ENCODE measurements around the gene PDE6G. TPM values are rescaled to one million over a fixed set of nuclear protein-coding genes. Genes with fewer than 3 reads are reported as not detected.

The PDE6G gene
- total and polyA plus RNA-seq, 4 donors = 0.25 to 1.9 (median 1.3) TPM

GRCh38 chr17:81608082-81608481, 48.3 kb downstream of the PDE6G start:
- Histone ChIP-seq H3K27me3 (ENCODE audit: control insufficient read depth in 4 of 4, insufficient read depth in 4 of 4, low read length in 3 of 4) (no peaks in the 10 kb centered on the region), H3K9ac (ENCODE audit: low read depth in 1 of 2, low read length in 2 of 2) (no peak overlapping the region), H3K36me3 (ENCODE audit: control insufficient read depth in 4 of 4, insufficient read depth in 3 of 4, low read depth in 1 of 4, low read length in 3 of 4) (peaks cover 16 to 73% (median 54%) of the 10 kb centered on the region in 4 donors), H3K9me3 (ENCODE audit: control insufficient read depth in 4 of 4, low read length in 3 of 4) (no peaks in the 10 kb centered on the region), H3K4me3 (ENCODE audit: low read depth in 1 of 3, low read length in 3 of 3) (no peak overlapping the region), H3K27ac (ENCODE audit: low read depth in 1 of 2, low read length in 2 of 2) (no peak overlapping the region), H3K4me1 (ENCODE audit: control insufficient read depth in 4 of 4, insufficient read depth in 4 of 4, low read length in 3 of 4) (no peaks in the 10 kb centered on the region)
- WGBS = 97% methylated on average over 4 of the region's 4 CpGs
- no peak for DNase-seq (ENCODE audit: low spot score)
- TF ChIP-seq TAF1 (conservative IDR thresholded peaks at IDR 0.05) (no peak), GABPA (IDR thresholded peaks at IDR 0.05 in 1 of 2, conservative IDR thresholded peaks at IDR 0.05 in 1 of 2) (no peak), NR2F2 (IDR thresholded peaks at IDR 0.05) (no peak), CTCF (IDR thresholded peaks at IDR 0.05; ENCODE audit: low read depth, low read length, missing input control) (no peak), SP1 (IDR thresholded peaks at IDR 0.05) (no peak), HNF4G (IDR thresholded peaks at IDR 0.05) (no peak), ZBTB33 (IDR thresholded peaks at IDR 0.05) (no peak), EGR1 (IDR thresholded peaks at IDR 0.05; ENCODE audit: low read depth in 2 of 2) (no peak), ATF3 (IDR thresholded peaks at IDR 0.05) (no peak), MAX (IDR thresholded peaks at IDR 0.05) (no peak), YY1 (IDR thresholded peaks at IDR 0.05) (no peak), FOXA2 (IDR thresholded peaks at IDR 0.05) (no peak), RXRA (IDR thresholded peaks at IDR 0.05) (no peak), FOXA1 (IDR thresholded peaks at IDR 0.05) (no peak), REST (IDR thresholded peaks at IDR 0.05) (no peak), HNF4A (conservative IDR thresholded peaks at IDR 0.05) (no peak)

GRCh38 chr17:81607431-81607830, 48.9 kb downstream of the PDE6G start:
- 81% methylated on average over 6 of the region's 6 CpGs for WGBS
- Histone ChIP-seq H3K27ac (ENCODE audit: low read depth in 1 of 2, low read length in 2 of 2) (no peak overlapping the region), H3K9ac (ENCODE audit: low read depth in 1 of 2, low read length in 2 of 2) (no peak overlapping the region), H3K27me3 (ENCODE audit: control insufficient read depth in 4 of 4, insufficient read depth in 4 of 4, low read length in 3 of 4) (no peaks in the 10 kb centered on the region), H3K36me3 (ENCODE audit: control insufficient read depth in 4 of 4, insufficient read depth in 3 of 4, low read depth in 1 of 4, low read length in 3 of 4) (peaks cover 11 to 73% (median 52%) of the 10 kb centered on the region in 4 donors), H3K4me3 (ENCODE audit: low read depth in 1 of 3, low read length in 3 of 3) (no peak overlapping the region), H3K4me1 (ENCODE audit: control insufficient read depth in 4 of 4, insufficient read depth in 4 of 4, low read length in 3 of 4) (no peaks in the 10 kb centered on the region), H3K9me3 (ENCODE audit: control insufficient read depth in 4 of 4, low read length in 3 of 4) (no peaks in the 10 kb centered on the region)
- no peak for DNase-seq (ENCODE audit: low spot score)
- TF ChIP-seq REST (IDR thresholded peaks at IDR 0.05) = no peak
- no peak for TF ChIP-seq EGR1 (IDR thresholded peaks at IDR 0.05; ENCODE audit: low read depth in 2 of 2)
- TF ChIP-seq MAX (IDR thresholded peaks at IDR 0.05) = no peak
- no peak for TF ChIP-seq TAF1 (conservative IDR thresholded peaks at IDR 0.05)
- TF ChIP-seq HNF4A (conservative IDR thresholded peaks at IDR 0.05) = no peak
- TF ChIP-seq ZBTB33 (IDR thresholded peaks at IDR 0.05) = no peak
- no peak for TF ChIP-seq NR2F2 (IDR thresholded peaks at IDR 0.05)
- no peak for TF ChIP-seq RXRA (IDR thresholded peaks at IDR 0.05)
- TF ChIP-seq SP1 (IDR thresholded peaks at IDR 0.05) = no peak
